Right lobe of liver (tissue), 4 donors: ENCODE results near the gene SCD.

Experiments used
- POLR2A ChIP-seq: fragments of 450-650 bp; IDR thresholded peaks from one replicate; pipeline ENCODE4 v1.6.1; 2017; ENCODE audit warnings: antibody characterized with exemption, mild to moderate bottlenecking
- TF ChIP-seq, protein P1 (sequence below), 4 donors: fragments of 200-600 bp in 3 of 4; fragments of 450-650 bp in 1 of 4; IDR thresholded peaks; one replicate each; pipeline versions ENCODE4 v1.5.1 to v1.8.0; 2016 to 2022; ENCODE audit warnings: antibody characterized with exemption in 4 of 4, mild to moderate bottlenecking in 2 of 4
- donor health status: DM: no; HTN: no; CAD: no.
- donor health status: DM: no; HTN: no; CAD: no.
- donor health status: DM: no; HTN: yes; CAD: no.

- TF ChIP-seq POLR2A: no peak
- TF ChIP-seq, protein P1, sequence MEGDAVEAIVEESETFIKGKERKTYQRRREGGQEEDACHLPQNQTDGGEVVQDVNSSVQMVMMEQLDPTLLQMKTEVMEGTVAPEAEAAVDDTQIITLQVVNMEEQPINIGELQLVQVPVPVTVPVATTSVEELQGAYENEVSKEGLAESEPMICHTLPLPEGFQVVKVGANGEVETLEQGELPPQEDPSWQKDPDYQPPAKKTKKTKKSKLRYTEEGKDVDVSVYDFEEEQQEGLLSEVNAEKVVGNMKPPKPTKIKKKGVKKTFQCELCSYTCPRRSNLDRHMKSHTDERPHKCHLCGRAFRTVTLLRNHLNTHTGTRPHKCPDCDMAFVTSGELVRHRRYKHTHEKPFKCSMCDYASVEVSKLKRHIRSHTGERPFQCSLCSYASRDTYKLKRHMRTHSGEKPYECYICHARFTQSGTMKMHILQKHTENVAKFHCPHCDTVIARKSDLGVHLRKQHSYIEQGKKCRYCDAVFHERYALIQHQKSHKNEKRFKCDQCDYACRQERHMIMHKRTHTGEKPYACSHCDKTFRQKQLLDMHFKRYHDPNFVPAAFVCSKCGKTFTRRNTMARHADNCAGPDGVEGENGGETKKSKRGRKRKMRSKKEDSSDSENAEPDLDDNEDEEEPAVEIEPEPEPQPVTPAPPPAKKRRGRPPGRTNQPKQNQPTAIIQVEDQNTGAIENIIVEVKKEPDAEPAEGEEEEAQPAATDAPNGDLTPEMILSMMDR (IDR thresholded peaks at IDR 0.05): no peak
Observed at GRCh38 chr10:100374200-100374655, 27.2 kb downstream of the SCD start.
